GM12878 (cell line): ENCODE measurements around the gene MAGEA9. TPM values are rescaled to one million over a fixed set of nuclear protein-coding genes. Genes with fewer than 3 reads are reported as not detected.
A peak's percentile ranks its signal among the peaks of the same experiment; 100 is the strongest.
"Not testable (repeated sequence)": the region's sequence is repeated elsewhere in the genome, so short reads cannot be mapped to it uniquely, and the experiment has no call there.

ENCODE experiments used
- ATAC-seq: fragments of 200-7000 bp; cut with Tn5 transposase; 3 replicates; pipeline ENCODE4 v1.9.1; 2020; ENCODE audit warnings: mild to moderate bottlenecking, moderate library complexity
- BruUV-seq: library from RNA; stranded (reverse); fragments of 400-500 nt; replicated peaks from 2 replicates; lab custom pipeline; 2021; lab: Mats Ljungman, UMichigan
- CTCF ChIA-PET: fragments of 300-600 bp; sonication (Branson Sonifier 250); formaldehyde crosslinking; extraction: SDS; loops from one replicate; lab custom pipeline; 2021; ENCODE audit warnings: inconsistent platforms; lab: Yijun Ruan, JAX
- POLR2A ChIA-PET: fragments of 350-600 bp; formaldehyde crosslinking; extraction: SDS; loops from one replicate; lab custom pipeline; 2021; ENCODE audit warnings: inconsistent platforms; lab: Charles Lee
- RAD21 ChIA-PET: fragments of 300-600 bp; sonication (Branson Sonifier 250); formaldehyde crosslinking; loops from one replicate; lab custom pipeline; 2023; ENCODE audit warnings: antibody characterized with exemption; ENCODE audit not compliant: unreplicated experiment; lab: Charles Lee
- SMC1A ChIA-PET: fragments of 300-600 bp; sonication (Branson Sonifier 250); formaldehyde crosslinking; loops from one replicate; lab custom pipeline; 2023; ENCODE audit not compliant: unreplicated experiment, uncharacterized antibody; lab: Charles Lee
- DNase-seq: peaks from one replicate; pipeline ENCODE4 v3.0.0-alpha.2; 2011; ENCODE audit warnings: low read depth, low spot score
- FAIRE-seq: peaks from 3 replicates; lab custom pipeline; 2011; peaks lifted over from hg19 to GRCh38; lab: Jason Lieb, UNC
- H2AFZ ChIP-seq: 2 replicates; pipeline ENCODE4 v1.6.0; 2011; ENCODE audit warnings: low read depth, low read length, control low read depth; ENCODE audit not compliant: control insufficient read depth
- H3K27ac ChIP-seq: 2 replicates; pipeline ENCODE4 v1.5.1; 2011; ENCODE audit warnings: control low read depth; ENCODE audit not compliant: control insufficient read depth, insufficient read depth
- H3K27me3 ChIP-seq, 2 experiments: replicated peaks in 1 of 2; 2 replicates each; pipeline versions ENCODE4 v1.6.0 to v1.6.1; 2011; ENCODE audit warnings: low read length in 1 of 2; ENCODE audit not compliant: control insufficient read depth in 2 of 2, insufficient read depth in 2 of 2
- H3K36me3 ChIP-seq, 2 experiments: 2 replicates each; pipeline ENCODE4 v1.5.1; 2011; ENCODE audit warnings: low read length in 1 of 2; ENCODE audit not compliant: control insufficient read depth in 2 of 2, insufficient read depth in 2 of 2
- H3K4me1 ChIP-seq: 2 replicates; pipeline ENCODE4 v1.6.1; 2011; ENCODE audit warnings: mild to moderate bottlenecking, low read length, moderate library complexity, mixed read lengths; ENCODE audit not compliant: control insufficient read depth, insufficient read depth
- H3K4me2 ChIP-seq: 2 replicates; pipeline ENCODE4 v1.6.0; 2011; ENCODE audit warnings: control low read depth; ENCODE audit not compliant: control insufficient read depth, insufficient read depth
- H3K4me3 ChIP-seq: fragments of 200-600 bp; sonication (generic); 2 replicates; pipeline ENCODE4 v1.5.1; 2016
- H3K79me2 ChIP-seq: 2 replicates; pipeline ENCODE4 v1.6.0; 2011; ENCODE audit warnings: low read length; ENCODE audit not compliant: control insufficient read depth, insufficient read depth
- H3K9ac ChIP-seq: 2 replicates; pipeline ENCODE4 v1.8.0; 2011; ENCODE audit warnings: low read length, control low read depth, mixed read lengths; ENCODE audit not compliant: control insufficient read depth, insufficient read depth
- H3K9me3 ChIP-seq: replicated peaks from 3 replicates; pipeline ENCODE4 v1.5.1; 2011; ENCODE audit warnings: mild to moderate bottlenecking, low read length; ENCODE audit not compliant: control insufficient read depth, insufficient read depth
- H4K20me1 ChIP-seq: 2 replicates; pipeline ENCODE4 v1.6.0; 2011; ENCODE audit not compliant: control insufficient read depth, insufficient read depth
- WGBS: methylation state at CpG from one replicate; pipeline ENCODE4 v1.1.6; 2016; ENCODE audit warnings: low lambda C conversion rate; ENCODE audit not compliant: insufficient replicate concordance, insufficient coverage; ENCODE audit errors: missing lambda C conversion rate; 5-methylcytosine and 5-hydroxymethylcytosine counted together
- in situ Hi-C: fragments of 300-500 bp; cut with MboI; formaldehyde crosslinking; loops from 9 replicates; pipeline ENCODE4 v1.14.3; 2018; ENCODE audit warnings: mixed read lengths
- intact Hi-C: fragments of 100-400 bp; cut with micrococcal nuclease; formaldehyde crosslinking; loops from one replicate; pipeline ENCODE4 v1.14.2; 2022; ENCODE audit not compliant: unreplicated experiment
- polyA plus RNA-seq, 11 experiments: library from polyadenylated mRNA; depleted of rRNA in 4 of 11; unstranded in 6 of 11; stranded (reverse) in 5 of 11; fragments of >200 nt; fragmentation: Nextera tagmentation in 4 of 11; fragmentation: Illumina TruSeq in 1 of 11; extraction: Ambion mirVana in 4 of 11; extraction: Trizol in 1 of 11; gene quantifications; 1 replicate in 1 of 11; 2 replicates in 10 of 11; pipeline versions ENCODE4 v1.2.1 to v1.2.3, GENCODE V29; 2011 to 2016; ENCODE audit warnings: inconsistent platforms in 2 of 11, missing spikeins in 2 of 11, low read depth in 1 of 11
- total RNA-seq, 4 experiments: library from RNA; depleted of rRNA in 3 of 4; stranded (reverse); fragments of >200 nt in 3 of 4; fragmentation: Illumina TruSeq in 1 of 4; extraction: Trizol in 1 of 4; gene quantifications; 2 replicates each; pipeline versions ENCODE4 v1.2.1 to v1.2.3, GENCODE V29; 2013 to 2021

The MAGEA9 gene
- total and polyA plus RNA-seq, 10 of the 15 experiments (the other 5 are each of a cell fraction or from before 2014, with no cell fraction given) = not detected

DNA sequence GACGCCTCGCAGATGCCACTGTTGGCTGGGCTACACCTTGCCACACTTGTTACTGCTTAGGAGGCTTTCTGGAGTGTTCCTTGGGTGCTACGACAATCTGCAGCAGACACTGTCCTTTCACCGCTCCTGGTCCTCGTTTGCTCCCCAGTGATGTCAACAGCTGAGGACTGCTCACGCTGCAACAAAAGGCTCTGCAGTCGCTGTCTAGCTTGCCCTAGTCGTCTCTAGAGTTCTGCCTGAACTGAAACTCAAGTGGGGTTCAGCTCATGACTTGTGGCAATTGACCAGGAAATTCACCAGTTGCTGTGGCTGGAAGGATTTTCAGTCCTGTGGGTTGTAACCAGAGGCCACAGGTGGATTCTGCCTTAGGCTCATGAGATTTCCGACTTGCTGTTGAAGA, 8.7 kb upstream of the MAGEA9 start:
- RAD21 ChIA-PET, H3K9me3 ChIP-seq, SMC1A ChIA-PET, POLR2A ChIA-PET, ATAC-seq, CTCF ChIA-PET, DNase-seq, H3K79me2 ChIP-seq, BruUV-seq, H2AFZ ChIP-seq, H3K9ac ChIP-seq, H3K4me2 ChIP-seq, intact Hi-C loops, H3K27ac ChIP-seq, H3K4me1 ChIP-seq, H3K27me3 ChIP-seq, H4K20me1 ChIP-seq, H3K4me3 ChIP-seq, H3K36me3 ChIP-seq, in situ Hi-C loops: not testable (repeated sequence)
- WGBS = no CpG with 5 or more reads among the region's 9 CpGs
- FAIRE-seq = peak; percentile 86

DNA sequence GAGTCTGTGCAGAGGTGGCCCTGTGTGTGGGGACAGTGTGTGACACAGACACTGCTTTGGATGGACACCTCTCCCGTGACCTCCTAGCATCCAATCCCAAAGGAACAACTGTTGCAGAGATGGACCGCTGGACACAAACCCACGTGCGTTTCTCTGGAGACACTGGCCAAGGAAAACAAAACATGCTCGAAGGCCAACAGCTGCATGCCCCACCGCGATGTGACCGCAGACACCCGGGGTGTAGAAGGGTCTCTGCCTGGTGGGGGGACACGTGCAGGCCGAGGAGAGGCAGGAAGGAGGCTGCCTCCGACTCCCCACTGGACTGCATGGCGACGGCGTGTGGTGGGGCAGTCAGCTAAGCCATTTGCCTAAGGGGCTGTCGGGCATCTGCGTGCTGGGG, 8.0 kb upstream of the MAGEA9 start, which contains the start of gene HSFX1:
Gene HSFX1, plus strand, starts transcription at position 301 of the 400 bp plus-strand sequence. CDS start 614 bp downstream, outside the sequence.
- H3K27ac ChIP-seq, CTCF ChIA-PET, POLR2A ChIA-PET, H2AFZ ChIP-seq, H3K27me3 ChIP-seq, DNase-seq, BruUV-seq, ATAC-seq, H3K4me3 ChIP-seq, H4K20me1 ChIP-seq, intact Hi-C loops, H3K79me2 ChIP-seq, SMC1A ChIA-PET, H3K4me2 ChIP-seq, RAD21 ChIA-PET, FAIRE-seq, in situ Hi-C loops, H3K9ac ChIP-seq, H3K9me3 ChIP-seq, H3K4me1 ChIP-seq, H3K36me3 ChIP-seq: not testable (repeated sequence)
- no CpG with 5 or more reads among the region's 17 CpGs for WGBS

DNA sequence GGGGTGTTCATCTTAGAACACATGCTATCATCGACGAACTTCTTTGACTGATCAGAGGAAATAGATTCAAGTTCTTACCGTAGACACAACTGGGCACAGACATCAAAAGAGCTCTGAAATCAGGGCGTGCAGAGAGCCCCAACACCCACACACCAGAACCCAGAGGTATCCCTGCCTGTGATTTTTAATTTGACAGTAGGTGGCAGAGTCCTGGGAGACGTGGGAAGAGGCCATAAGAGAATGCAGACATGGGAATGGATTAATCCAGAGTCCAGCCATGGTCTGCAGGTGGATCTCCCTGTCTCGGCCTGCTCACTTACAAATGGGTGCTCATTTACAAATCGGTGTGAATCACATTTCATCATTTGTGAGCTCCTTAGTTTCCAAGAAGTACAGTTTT, 3.7 kb upstream of the MAGEA9 start:
- intact Hi-C loops, H3K4me2 ChIP-seq, H3K4me1 ChIP-seq, H3K36me3 ChIP-seq, H3K27me3 ChIP-seq, SMC1A ChIA-PET, POLR2A ChIA-PET, RAD21 ChIA-PET, H3K27ac ChIP-seq, in situ Hi-C loops, H2AFZ ChIP-seq, ATAC-seq, H3K9ac ChIP-seq, CTCF ChIA-PET, H3K4me3 ChIP-seq, BruUV-seq, DNase-seq, H3K79me2 ChIP-seq, H3K9me3 ChIP-seq, H4K20me1 ChIP-seq: not testable (repeated sequence)
- no CpG with 5 or more reads among the region's 7 CpGs for whole genome bisulfite sequencing
- FAIRE-seq = peak; percentile 64

DNA sequence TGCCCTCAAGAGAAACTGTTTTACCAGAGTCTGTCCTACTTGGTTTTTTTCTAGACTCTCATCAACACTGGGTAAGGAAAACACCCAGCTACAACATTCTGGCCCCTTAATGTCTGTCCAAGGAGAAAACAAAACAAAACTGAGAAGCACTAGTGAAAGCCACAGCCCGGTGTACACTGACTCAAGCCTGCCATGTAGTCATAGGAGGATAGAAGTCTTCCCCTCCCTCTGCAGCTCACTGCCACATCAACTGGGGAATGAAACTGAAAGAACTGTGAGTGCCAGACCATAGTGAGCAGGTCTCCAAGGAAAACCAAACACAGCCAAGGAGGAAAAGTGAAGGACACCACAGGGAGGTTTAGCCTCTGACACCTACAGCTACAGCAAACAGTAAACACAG, 13.8 kb downstream of the MAGEA9 start:
- H3K36me3 ChIP-seq, H3K9me3 ChIP-seq, DNase-seq, H4K20me1 ChIP-seq, H3K27ac ChIP-seq, H3K9ac ChIP-seq, H3K4me2 ChIP-seq, H3K4me1 ChIP-seq, intact Hi-C loops, H3K79me2 ChIP-seq, BruUV-seq, H3K27me3 ChIP-seq, CTCF ChIA-PET, H3K4me3 ChIP-seq, H2AFZ ChIP-seq, SMC1A ChIA-PET, in situ Hi-C loops, RAD21 ChIA-PET: not testable (repeated sequence)
- no CpG with 5 or more reads among the region's 1 CpG for WGBS
- POLR2A ChIA-PET = interaction anchor here (0.6 kb wide), 1 partner anchor 1334 kb away, joined by 3 read pairs; no protein-coding TSS in a partner anchor
- peak; percentile 44 for FAIRE-seq
- ATAC-seq = peak; percentile 97
